SK-N-SH treated with all-trans-retinoic acid at 6 μM for 48 hours (cell line): Measurements from ENCODE around the gene FMN1.

Experiments used
- ARNTL ChIP-seq: fragments of 450-650 bp; formaldehyde crosslinking; IDR thresholded peaks from 2 replicates; pipeline ENCODE4 v1.5.0; 2020; ENCODE audit warnings: low read depth, mild to moderate bottlenecking, moderate library complexity, borderline replicate concordance
- BACH2 ChIP-seq: fragments of 250-450 bp; sonication (Bioruptor Pico); IDR thresholded peaks from 2 replicates; pipeline ENCODE4 v1.9.0; 2021; ENCODE audit warnings: mild to moderate bottlenecking, borderline replicate concordance
- ESRRG ChIP-seq: fragments of 250-450 bp; sonication (Bioruptor Pico); IDR thresholded peaks from 2 replicates; pipeline ENCODE4 v1.6.1; 2021; ENCODE audit warnings: mild to moderate bottlenecking
- ISL1 ChIP-seq: fragments of 250-450 bp; sonication (Bioruptor Pico); IDR thresholded peaks from 2 replicates; pipeline ENCODE4 v2.1.2; 2022; ENCODE audit warnings: mild to moderate bottlenecking, moderate library complexity
- TOX ChIP-seq: fragments of 250-450 bp; sonication (Bioruptor Pico); IDR thresholded peaks from 2 replicates; pipeline ENCODE4 v1.8.0; 2021; ENCODE audit warnings: mild to moderate bottlenecking, moderate library complexity, borderline replicate concordance
- TF ChIP-seq, protein P1 (sequence below): fragments of 250-450 bp; sonication (Bioruptor Pico); IDR thresholded peaks from 2 replicates; pipeline ENCODE4 v1.8.0; 2020; ENCODE audit warnings: mild to moderate bottlenecking, moderate library complexity, borderline replicate concordance
- TF ChIP-seq, protein P2 (sequence below): fragments of 250-450 bp; sonication (Bioruptor Pico); IDR thresholded peaks from 2 replicates; pipeline ENCODE4 v1.8.0; 2021; ENCODE audit warnings: low read depth, mild to moderate bottlenecking, moderate library complexity, borderline replicate concordance

DNA sequence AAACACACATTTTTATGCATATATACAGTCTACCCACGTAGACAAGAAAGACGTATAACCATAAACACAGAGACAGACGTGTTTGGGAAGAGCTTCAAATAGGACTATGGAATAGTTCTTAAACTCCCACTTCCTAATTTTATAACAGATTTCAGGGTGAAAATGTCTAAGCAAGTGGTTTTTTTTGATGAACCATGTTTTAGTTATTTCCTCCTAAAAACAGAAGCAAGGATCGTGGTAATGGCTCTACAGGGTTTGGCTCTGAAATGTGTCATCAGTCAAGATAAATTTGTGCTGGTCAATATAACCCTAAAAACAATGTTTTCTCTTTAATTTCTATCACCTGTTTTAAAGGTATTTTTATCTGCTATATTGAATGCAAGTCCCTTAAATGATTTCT lies 58.2 kb downstream of the FMN1 start:
- TF ChIP-seq, protein P1, sequence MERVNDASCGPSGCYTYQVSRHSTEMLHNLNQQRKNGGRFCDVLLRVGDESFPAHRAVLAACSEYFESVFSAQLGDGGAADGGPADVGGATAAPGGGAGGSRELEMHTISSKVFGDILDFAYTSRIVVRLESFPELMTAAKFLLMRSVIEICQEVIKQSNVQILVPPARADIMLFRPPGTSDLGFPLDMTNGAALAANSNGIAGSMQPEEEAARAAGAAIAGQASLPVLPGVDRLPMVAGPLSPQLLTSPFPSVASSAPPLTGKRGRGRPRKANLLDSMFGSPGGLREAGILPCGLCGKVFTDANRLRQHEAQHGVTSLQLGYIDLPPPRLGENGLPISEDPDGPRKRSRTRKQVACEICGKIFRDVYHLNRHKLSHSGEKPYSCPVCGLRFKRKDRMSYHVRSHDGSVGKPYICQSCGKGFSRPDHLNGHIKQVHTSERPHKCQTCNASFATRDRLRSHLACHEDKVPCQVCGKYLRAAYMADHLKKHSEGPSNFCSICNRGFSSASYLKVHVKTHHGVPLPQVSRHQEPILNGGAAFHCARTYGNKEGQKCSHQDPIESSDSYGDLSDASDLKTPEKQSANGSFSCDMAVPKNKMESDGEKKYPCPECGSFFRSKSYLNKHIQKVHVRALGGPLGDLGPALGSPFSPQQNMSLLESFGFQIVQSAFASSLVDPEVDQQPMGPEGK, result no peak
- TF ChIP-seq TOX (no peak), ISL1 (no peak), ARNTL (CRISPR knock-in tag) (no peak), BACH2 (CRISPR knock-in tag) (no peak), ESRRG (CRISPR knock-in tag) (no peak)
- TF ChIP-seq, protein P2, sequence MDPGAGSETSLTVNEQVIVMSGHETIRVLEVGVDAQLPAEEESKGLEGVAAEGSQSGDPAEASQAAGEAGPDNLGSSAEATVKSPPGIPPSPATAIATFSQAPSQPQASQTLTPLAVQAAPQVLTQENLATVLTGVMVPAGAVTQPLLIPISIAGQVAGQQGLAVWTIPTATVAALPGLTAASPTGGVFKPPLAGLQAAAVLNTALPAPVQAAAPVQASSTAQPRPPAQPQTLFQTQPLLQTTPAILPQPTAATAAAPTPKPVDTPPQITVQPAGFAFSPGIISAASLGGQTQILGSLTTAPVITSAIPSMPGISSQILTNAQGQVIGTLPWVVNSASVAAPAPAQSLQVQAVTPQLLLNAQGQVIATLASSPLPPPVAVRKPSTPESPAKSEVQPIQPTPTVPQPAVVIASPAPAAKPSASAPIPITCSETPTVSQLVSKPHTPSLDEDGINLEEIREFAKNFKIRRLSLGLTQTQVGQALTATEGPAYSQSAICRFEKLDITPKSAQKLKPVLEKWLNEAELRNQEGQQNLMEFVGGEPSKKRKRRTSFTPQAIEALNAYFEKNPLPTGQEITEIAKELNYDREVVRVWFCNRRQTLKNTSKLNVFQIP (CRISPR knock-in tag), result no peak
